Effector memory CD8-positive, alpha-beta T cell (primary cell): Measurements from ENCODE around the gene INTU.
"Not testable (repeated sequence)": the region's sequence is repeated elsewhere in the genome, so short reads cannot be mapped to it uniquely, and the experiment has no call there.

ENCODE experiments used
- ATAC-seq: fragments of 150-1000 bp; cut with Tn5 transposase; replicated peaks from 2 replicates; pipeline ENCODE4 v1.10.0; 2021; ENCODE audit warnings: mild to moderate bottlenecking, moderate library complexity
- DNase-seq, 3 experiments: peaks; one replicate each; pipeline ENCODE4 v3.0.0; 2021
- H3K27ac Mint-ChIP-seq, 2 donors: one replicate each; pipeline ENCODE4 v1.8.0; 2022; ENCODE audit warnings: mild to moderate bottlenecking in 2 of 2, mixed read lengths in 2 of 2, moderate library complexity in 2 of 2
- H3K27me3 Mint-ChIP-seq, 2 donors: one replicate each; pipeline ENCODE4 v1.8.0; 2022; ENCODE audit warnings: mixed read lengths in 2 of 2
- H3K36me3 Mint-ChIP-seq: one replicate; pipeline ENCODE4 v1.8.0; 2022; ENCODE audit warnings: mild to moderate bottlenecking, moderate library complexity, mixed read lengths; ENCODE audit not compliant: insufficient read depth
- H3K4me1 Mint-ChIP-seq, 2 donors: one replicate each; pipeline ENCODE4 v1.8.0; 2022; ENCODE audit warnings: low read depth in 2 of 2, mixed read lengths in 2 of 2
- H3K4me3 Mint-ChIP-seq, 2 donors: one replicate each; pipeline ENCODE4 v1.8.0; 2022; ENCODE audit warnings: mild to moderate bottlenecking in 2 of 2, mixed read lengths in 2 of 2, moderate library complexity in 2 of 2
- H3K9me3 Mint-ChIP-seq, 2 donors: one replicate each; pipeline ENCODE4 v1.8.0; 2022; ENCODE audit warnings: mixed read lengths in 2 of 2
- total RNA-seq, 9 experiments: gene quantifications; one replicate each; lab custom pipeline; 2026; lab: John Stamatoyannopoulos, UW

INTU gene
- total RNA-seq = 0 to 1.9 (median 0.11) reads per million in 9 experiments

GRCh38 chr4:127632420-127633403 is at the start of gene INTU:
Gene INTU, plus strand, starts transcription at chr4:127632957. Its CDS starts 78 bp downstream, at chr4:127633035.
- Mint-ChIP-seq H3K27ac (no peak within 1 kb of the TSS), H3K36me3 (no peaks in the 10 kb centered on the region), H3K9me3 (peaks cover 0 to 4% of the 10 kb centered on the region in 2 donors), H3K4me1 (peaks cover 7% of the 10 kb centered on the region in 2 donors), H3K4me3 (peak within 1 kb of the TSS; percentile 36 to 68), H3K27me3 (peaks cover 13 to 19% of the 10 kb centered on the region in 2 donors)
- no peak for ATAC-seq
- DNase-seq = no peak

- H3K27ac Mint-ChIP-seq, H3K36me3 Mint-ChIP-seq, ATAC-seq, H3K4me1 Mint-ChIP-seq, DNase-seq, H3K4me3 Mint-ChIP-seq, H3K9me3 Mint-ChIP-seq, H3K27me3 Mint-ChIP-seq: not testable (repeated sequence)
Measured at GRCh38 chr4:127586496-127586895, 46.3 kb upstream of the INTU start.

- ATAC-seq (no peak), DNase-seq (no peak)
- H3K9me3 Mint-ChIP-seq = no peaks in the 10 kb centered on the region
Measured at GRCh38 chr4:127586922-127587571, 45.7 kb upstream of the INTU start.

GRCh38 chr4:127589153-127589552 is 43.6 kb upstream of the INTU start:
- DNase-seq, H3K36me3 Mint-ChIP-seq, ATAC-seq, H3K4me1 Mint-ChIP-seq, H3K4me3 Mint-ChIP-seq, H3K27me3 Mint-ChIP-seq, H3K27ac Mint-ChIP-seq, H3K9me3 Mint-ChIP-seq: not testable (repeated sequence)

More at GRCh38 chr4:127586922-127587571, 45.7 kb upstream of the INTU start:
- no peaks in the 10 kb centered on the region for H3K4me1 Mint-ChIP-seq
- no peak overlapping the region for H3K27ac Mint-ChIP-seq
- no peaks in the 10 kb centered on the region for H3K36me3 Mint-ChIP-seq
- H3K4me3 Mint-ChIP-seq = no peak overlapping the region
- no peaks in the 10 kb centered on the region for H3K27me3 Mint-ChIP-seq

GRCh38 chr4:127598656-127599055 is 34.1 kb upstream of the INTU start:
- ATAC-seq (no peak), DNase-seq (no peak)
- Mint-ChIP-seq H3K9me3 (no peaks in the 10 kb centered on the region), H3K27me3 (no peaks in the 10 kb centered on the region), H3K4me1 (no peaks in the 10 kb centered on the region), H3K36me3 (no peaks in the 10 kb centered on the region), H3K4me3 (no peak overlapping the region), H3K27ac (no peak overlapping the region)

- no peak overlapping the region for H3K27ac Mint-ChIP-seq
- no peaks in the 10 kb centered on the region for H3K9me3 Mint-ChIP-seq
- no peak for ATAC-seq
- H3K36me3 Mint-ChIP-seq = no peaks in the 10 kb centered on the region
- H3K27me3 Mint-ChIP-seq = peaks cover 0 to 6% of the 10 kb centered on the region in 2 donors
- no peak overlapping the region for H3K4me3 Mint-ChIP-seq
- no peaks in the 10 kb centered on the region for H3K4me1 Mint-ChIP-seq
- DNase-seq = no peak
Measured at GRCh38 chr4:127601029-127601428, 31.7 kb upstream of the INTU start.

- Mint-ChIP-seq H3K9me3 (no peaks in the 10 kb centered on the region), H3K27ac (no peak overlapping the region), H3K36me3 (no peaks in the 10 kb centered on the region), H3K27me3 (peaks cover 0 to 6% of the 10 kb centered on the region in 2 donors), H3K4me3 (no peak overlapping the region), H3K4me1 (no peaks in the 10 kb centered on the region)
- ATAC-seq (no peak), DNase-seq (no peak)
Measured at GRCh38 chr4:127604949-127605709, 27.6 kb upstream of the INTU start.

- DNase-seq = no peak
- Mint-ChIP-seq H3K27ac (no peak overlapping the region), H3K27me3 (peaks cover 0 to 6% of the 10 kb centered on the region in 2 donors), H3K4me1 (no peaks in the 10 kb centered on the region), H3K4me3 (no peak overlapping the region), H3K9me3 (no peaks in the 10 kb centered on the region), H3K36me3 (no peaks in the 10 kb centered on the region)
- no peak for ATAC-seq
Measured at GRCh38 chr4:127606823-127607222, 25.9 kb upstream of the INTU start.

- no peaks in the 10 kb centered on the region for H3K9me3 Mint-ChIP-seq
Measured at GRCh38 chr4:127609484-127609883, 23.3 kb upstream of the INTU start.

GRCh38 chr4:127610488-127610887 is 22.3 kb upstream of the INTU start:
- no peaks in the 10 kb centered on the region for H3K9me3 Mint-ChIP-seq
- H3K36me3 Mint-ChIP-seq = no peaks in the 10 kb centered on the region
- no peaks in the 10 kb centered on the region for H3K27me3 Mint-ChIP-seq
- no peak for ATAC-seq
- H3K4me3 Mint-ChIP-seq = no peak overlapping the region
- H3K4me1 Mint-ChIP-seq = no peaks in the 10 kb centered on the region
- DNase-seq = no peak
- no peak overlapping the region for H3K27ac Mint-ChIP-seq

More at GRCh38 chr4:127609484-127609883, 23.3 kb upstream of the INTU start:
- Mint-ChIP-seq H3K4me1 (no peaks in the 10 kb centered on the region), H3K27ac (no peak overlapping the region), H3K4me3 (no peak overlapping the region), H3K27me3 (peaks cover 0 to 5% of the 10 kb centered on the region in 2 donors), H3K36me3 (no peaks in the 10 kb centered on the region)
- ATAC-seq (no peak), DNase-seq (no peak)

GRCh38 chr4:127616898-127617297 is 15.9 kb upstream of the INTU start:
- DNase-seq (no peak), ATAC-seq (no peak)
- no peaks in the 10 kb centered on the region for H3K36me3 Mint-ChIP-seq
- H3K4me1 Mint-ChIP-seq = no peaks in the 10 kb centered on the region
- H3K9me3 Mint-ChIP-seq = peaks cover 5 to 21% of the 10 kb centered on the region in 2 donors
- no peak overlapping the region for H3K27ac Mint-ChIP-seq
- peaks cover 0 to 3% of the 10 kb centered on the region in 2 donors for H3K27me3 Mint-ChIP-seq
- H3K4me3 Mint-ChIP-seq = no peak overlapping the region

- Mint-ChIP-seq H3K27ac (no peak overlapping the region), H3K27me3 (peaks cover 10 to 12% of the 10 kb centered on the region in 2 donors), H3K9me3 (peaks cover 8 to 21% of the 10 kb centered on the region in 2 donors), H3K36me3 (no peaks in the 10 kb centered on the region), H3K4me3 (no peak overlapping the region), H3K4me1 (peaks cover 0 to under 1% of the 10 kb centered on the region in 2 donors)
- DNase-seq (no peak), ATAC-seq (no peak)
Measured at GRCh38 chr4:127618427-127618826, 14.3 kb upstream of the INTU start.

GRCh38 chr4:127622621-127622920 is 10.2 kb upstream of the INTU start:
- Mint-ChIP-seq H3K4me1 (peaks cover 0 to 2% of the 10 kb centered on the region in 2 donors), H3K27ac (no peak overlapping the region), H3K4me3 (no peak overlapping the region), H3K27me3 (peaks cover 22 to 25% of the 10 kb centered on the region in 2 donors), H3K36me3 (no peaks in the 10 kb centered on the region), H3K9me3 (peaks cover 6 to 12% of the 10 kb centered on the region in 2 donors)
- ATAC-seq = no peak
- DNase-seq = no peak
